ENCODE results near the gene TDP2.

DNA sequence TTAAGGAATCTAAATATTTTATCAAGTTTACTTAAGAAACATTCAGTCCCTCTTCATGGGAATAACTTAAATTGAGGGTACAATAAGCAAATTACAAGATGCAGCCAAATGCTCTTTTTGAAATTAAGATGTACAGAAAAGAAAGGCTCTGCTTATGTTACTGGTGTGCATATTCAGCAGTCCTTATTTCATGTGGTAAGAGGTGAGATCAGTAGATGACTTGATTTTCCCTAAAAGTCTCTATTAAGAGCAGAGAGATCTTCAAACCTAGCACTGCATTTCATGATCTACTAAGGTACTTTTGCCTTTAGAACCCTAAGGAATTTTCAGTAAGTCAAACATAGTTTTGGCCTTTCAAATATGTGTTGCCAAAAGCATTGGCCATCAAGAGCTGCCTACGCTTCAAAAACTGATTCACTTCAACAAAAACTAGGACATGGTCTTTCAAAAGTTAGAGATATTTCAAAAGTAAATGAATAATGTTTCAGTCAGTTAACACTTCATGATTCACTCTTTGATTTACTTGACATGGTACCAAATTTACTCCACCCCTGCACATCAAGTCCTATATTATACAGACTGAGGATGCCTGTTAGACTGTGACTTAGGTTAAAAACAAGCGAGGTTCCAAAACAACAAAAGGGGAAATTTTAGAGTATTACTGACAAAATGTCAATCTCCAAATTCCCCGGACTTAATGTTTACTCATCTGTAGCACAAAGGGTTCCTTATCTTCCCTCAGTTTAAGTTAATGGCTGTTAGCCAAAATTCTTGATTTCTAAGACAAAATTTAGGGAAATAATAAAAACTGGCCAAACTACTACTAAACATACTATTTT, 33.0 kb upstream of the TDP2 start:
- no peak for TF ChIP-seq CTCF (IDR thresholded peaks at IDR 0.05; ENCODE audit: insufficient read depth, low read depth, low read length)
- no peak for TF ChIP-seq EZH2 (IDR thresholded peaks at IDR 0.05; ENCODE audit: insufficient read depth, low read length)

Measured in astrocyte (in vitro differentiated cells and primary cell).